Liver (tissue), 3 donors: ENCODE results near the gene ABCE1.

Experiments
- EGR1 ChIP-seq, 2 donors: IDR thresholded peaks; 2 replicates each; pipeline ENCODE4 v1.6.1; 2016 to 2018; ENCODE audit warnings: antibody characterized with exemption in 2 of 2, low read depth in 2 of 2
- MAX ChIP-seq: IDR thresholded peaks from 2 replicates; pipeline ENCODE4 v1.6.1; 2016; ENCODE audit warnings: antibody characterized with exemption
- YY1 ChIP-seq: IDR thresholded peaks from 2 replicates; pipeline ENCODE4 v1.6.1; 2016; ENCODE audit warnings: antibody characterized with exemption, mild to moderate bottlenecking
- TF ChIP-seq, protein P1 (sequence below): IDR thresholded peaks from 2 replicates; pipeline ENCODE4 v1.6.1; 2016; ENCODE audit warnings: antibody characterized with exemption
- TF ChIP-seq, protein P2 (sequence below): fragments of 150-350 bp; IDR thresholded peaks from 2 replicates; pipeline ENCODE4 v1.5.1; 2017; ENCODE audit warnings: improper control_type of control experiment, low read depth, low read length; ENCODE audit not compliant: missing input control
- donor health status: healthy.
- donor health status: healthy.

DNA sequence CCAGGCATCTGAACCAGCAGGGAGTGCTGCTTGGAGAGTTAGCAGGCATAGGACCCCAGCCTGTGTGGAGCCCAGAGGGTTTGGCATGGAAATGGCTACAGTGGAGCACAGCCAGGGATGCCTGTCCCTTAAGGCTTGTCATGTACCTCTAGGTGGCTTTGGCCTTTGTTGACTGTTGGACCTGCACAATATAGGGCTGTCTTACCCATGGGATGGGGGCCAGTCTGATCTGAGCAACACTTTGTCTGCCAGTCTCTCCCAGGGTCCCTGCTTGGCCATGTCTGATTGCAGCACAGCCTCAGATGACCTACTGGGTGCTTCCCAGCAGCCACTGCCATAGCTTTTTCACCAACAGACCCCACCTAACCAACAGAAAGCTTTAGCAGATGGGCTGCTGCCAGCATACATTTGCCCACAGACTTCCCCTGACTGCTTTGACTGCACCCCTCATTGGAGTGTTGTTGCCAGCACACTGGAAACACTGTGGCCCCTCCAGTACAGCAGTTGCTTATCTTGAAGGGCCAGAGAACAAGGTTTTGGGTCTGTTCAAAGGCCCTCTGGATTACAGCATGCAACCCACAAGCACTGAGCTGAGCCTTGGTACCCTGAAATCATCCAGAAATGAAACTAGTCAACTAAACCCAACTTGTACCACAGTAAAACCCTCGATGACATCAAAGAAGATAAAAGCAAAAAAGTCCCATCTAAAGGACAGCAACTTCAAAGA is 22.2 kb upstream of the ABCE1 start:
- TF ChIP-seq, protein P1, sequence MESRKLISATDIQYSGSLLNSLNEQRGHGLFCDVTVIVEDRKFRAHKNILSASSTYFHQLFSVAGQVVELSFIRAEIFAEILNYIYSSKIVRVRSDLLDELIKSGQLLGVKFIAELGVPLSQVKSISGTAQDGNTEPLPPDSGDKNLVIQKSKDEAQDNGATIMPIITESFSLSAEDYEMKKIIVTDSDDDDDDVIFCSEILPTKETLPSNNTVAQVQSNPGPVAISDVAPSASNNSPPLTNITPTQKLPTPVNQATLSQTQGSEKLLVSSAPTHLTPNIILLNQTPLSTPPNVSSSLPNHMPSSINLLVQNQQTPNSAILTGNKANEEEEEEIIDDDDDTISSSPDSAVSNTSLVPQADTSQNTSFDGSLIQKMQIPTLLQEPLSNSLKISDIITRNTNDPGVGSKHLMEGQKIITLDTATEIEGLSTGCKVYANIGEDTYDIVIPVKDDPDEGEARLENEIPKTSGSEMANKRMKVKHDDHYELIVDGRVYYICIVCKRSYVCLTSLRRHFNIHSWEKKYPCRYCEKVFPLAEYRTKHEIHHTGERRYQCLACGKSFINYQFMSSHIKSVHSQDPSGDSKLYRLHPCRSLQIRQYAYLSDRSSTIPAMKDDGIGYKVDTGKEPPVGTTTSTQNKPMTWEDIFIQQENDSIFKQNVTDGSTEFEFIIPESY, result no peak
- TF ChIP-seq, protein P2, sequence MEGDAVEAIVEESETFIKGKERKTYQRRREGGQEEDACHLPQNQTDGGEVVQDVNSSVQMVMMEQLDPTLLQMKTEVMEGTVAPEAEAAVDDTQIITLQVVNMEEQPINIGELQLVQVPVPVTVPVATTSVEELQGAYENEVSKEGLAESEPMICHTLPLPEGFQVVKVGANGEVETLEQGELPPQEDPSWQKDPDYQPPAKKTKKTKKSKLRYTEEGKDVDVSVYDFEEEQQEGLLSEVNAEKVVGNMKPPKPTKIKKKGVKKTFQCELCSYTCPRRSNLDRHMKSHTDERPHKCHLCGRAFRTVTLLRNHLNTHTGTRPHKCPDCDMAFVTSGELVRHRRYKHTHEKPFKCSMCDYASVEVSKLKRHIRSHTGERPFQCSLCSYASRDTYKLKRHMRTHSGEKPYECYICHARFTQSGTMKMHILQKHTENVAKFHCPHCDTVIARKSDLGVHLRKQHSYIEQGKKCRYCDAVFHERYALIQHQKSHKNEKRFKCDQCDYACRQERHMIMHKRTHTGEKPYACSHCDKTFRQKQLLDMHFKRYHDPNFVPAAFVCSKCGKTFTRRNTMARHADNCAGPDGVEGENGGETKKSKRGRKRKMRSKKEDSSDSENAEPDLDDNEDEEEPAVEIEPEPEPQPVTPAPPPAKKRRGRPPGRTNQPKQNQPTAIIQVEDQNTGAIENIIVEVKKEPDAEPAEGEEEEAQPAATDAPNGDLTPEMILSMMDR, result no peak
- TF ChIP-seq EGR1 (IDR thresholded peaks at IDR 0.05; ENCODE audit: low read depth in 2 of 2) (no peak), MAX (no peak), YY1 (no peak)
